NCI-H524 (cell line): ENCODE data around the gene DRC7.

Experiments used
- DNase-seq, 2 experiments: peaks; one replicate each; lab custom pipeline; 2025; lab: John Stamatoyannopoulos, UW

Gene DRC7

GRCh38 chr16:57694725-57695679 is at the start of gene DRC7:
Gene DRC7 (plus strand): TSS chr16:57694806. CDS start chr16:57697950, 3,144 bp downstream.
- DNase-seq = peak; percentile 78 to 86

- DNase-seq = no peak
These were observed 49.4 kb upstream of the DRC7 start for GRCh38 chr16:57645169-57645568.

- no peak for DNase-seq
These were observed 48.8 kb upstream of the DRC7 start for GRCh38 chr16:57645691-57646387.

GRCh38 chr16:57646388-57647039 is 48.1 kb upstream of the DRC7 start:
- no peak for DNase-seq

GRCh38 chr16:57647136-57647875 is 47.3 kb upstream of the DRC7 start:
- DNase-seq = no peak

GRCh38 chr16:57648125-57648524 is 46.5 kb upstream of the DRC7 start:
- no peak for DNase-seq

GRCh38 chr16:57648581-57649442 is 45.8 kb upstream of the DRC7 start:
- DNase-seq = peak; percentile 66 to 87

GRCh38 chr16:57649443-57649751 is 45.2 kb upstream of the DRC7 start:
- no peak for DNase-seq

- DNase-seq = no peak
These were observed 44.8 kb upstream of the DRC7 start for GRCh38 chr16:57649846-57650245.

GRCh38 chr16:57651344-57652333 is 43.0 kb upstream of the DRC7 start:
- peak in 1 of 2 experiments; percentile 66 for DNase-seq

- DNase-seq = peak in 1 of 2 experiments; percentile 19
These were observed 41.7 kb upstream of the DRC7 start for GRCh38 chr16:57652695-57653471.

GRCh38 chr16:57653936-57654335 is 40.7 kb upstream of the DRC7 start:
- peak; percentile 18 to 62 for DNase-seq

- DNase-seq = no peak
These were observed 38.2 kb upstream of the DRC7 start for GRCh38 chr16:57656342-57656955.

GRCh38 chr16:57657228-57657627 is 37.4 kb upstream of the DRC7 start:
- no peak for DNase-seq

- DNase-seq = no peak
These were observed 36.3 kb upstream of the DRC7 start for GRCh38 chr16:57658130-57658877.

GRCh38 chr16:57658878-57659674 is 35.5 kb upstream of the DRC7 start:
- DNase-seq = no peak
